K562 (cell line): ENCODE data around the gene ELF3. TPM values are rescaled to one million over a fixed set of nuclear protein-coding genes. Genes with fewer than 3 reads are reported as not detected.
A peak's percentile ranks its signal among the peaks of the same experiment; 100 is the strongest.

Experiments used
- CCNT2 ChIP-seq: IDR thresholded peaks from 2 replicates; pipeline ENCODE4 v1.6.1; 2011; ENCODE audit warnings: borderline replicate concordance, low read depth, mild to moderate bottlenecking, moderate library complexity, mixed read lengths, low read length; ENCODE audit not compliant: insufficient read length; ENCODE audit errors: extremely low read depth
- TAL1 ChIP-seq: fragments of 450-650 bp; IDR thresholded peaks from 2 replicates; pipeline ENCODE4 v1.6.1; 2016; ENCODE audit warnings: mild to moderate bottlenecking
- ZNF592 ChIP-seq: fragments of 450-650 bp; IDR thresholded peaks from 2 replicates; pipeline ENCODE4 v1.6.1; 2017; ENCODE audit warnings: antibody characterized with exemption, mild to moderate bottlenecking
- polyA plus RNA-seq, 8 experiments: library from polyadenylated mRNA; depleted of rRNA in 4 of 8; stranded (reverse) in 5 of 8; unstranded in 3 of 8; fragments of >200 nt; fragmentation: Nextera tagmentation in 2 of 8; fragmentation: Illumina TruSeq in 1 of 8; extraction: Ambion mirVana in 2 of 8; extraction: Trizol in 1 of 8; gene quantifications; 2 replicates each; pipeline versions ENCODE4 v1.2.1 to v1.2.3, GENCODE V29; 2011 to 2014; ENCODE audit warnings: inconsistent platforms in 1 of 8, missing spikeins in 1 of 8
- total RNA-seq, 7 experiments: library from RNA; depleted of rRNA in 6 of 7; stranded (reverse); fragments of >200 nt in 6 of 7; fragmentation: Illumina TruSeq in 2 of 7; extraction: Trizol in 2 of 7; gene quantifications; 2 replicates each; pipeline versions ENCODE4 v1.2.1 to v1.2.3, GENCODE V29; 2011 to 2021; ENCODE audit warnings: low replicate concordance in 1 of 7
- TF ChIP-seq, protein P1 (sequence below): fragments of 150-350 bp; IDR thresholded peaks from 2 replicates; pipeline ENCODE4 v1.6.1; 2014; ENCODE audit warnings: low read depth, mild to moderate bottlenecking, low read length, borderline replicate concordance
- TF ChIP-seq, protein P2 (sequence below): fragments of 200-600 bp; sonication (generic); IDR thresholded peaks from one replicate; pipeline ENCODE4 v1.6.1; 2012; ENCODE audit warnings: mild to moderate bottlenecking, low read depth, low read length, inconsistent platforms

ELF3 gene
- total and polyA plus RNA-seq, 9 of the 15 experiments (the other 6 are each of a cell fraction or from before 2014, with no cell fraction given), result 0.03 to 1.2 (median 0.07) TPM; not detected in 4

DNA sequence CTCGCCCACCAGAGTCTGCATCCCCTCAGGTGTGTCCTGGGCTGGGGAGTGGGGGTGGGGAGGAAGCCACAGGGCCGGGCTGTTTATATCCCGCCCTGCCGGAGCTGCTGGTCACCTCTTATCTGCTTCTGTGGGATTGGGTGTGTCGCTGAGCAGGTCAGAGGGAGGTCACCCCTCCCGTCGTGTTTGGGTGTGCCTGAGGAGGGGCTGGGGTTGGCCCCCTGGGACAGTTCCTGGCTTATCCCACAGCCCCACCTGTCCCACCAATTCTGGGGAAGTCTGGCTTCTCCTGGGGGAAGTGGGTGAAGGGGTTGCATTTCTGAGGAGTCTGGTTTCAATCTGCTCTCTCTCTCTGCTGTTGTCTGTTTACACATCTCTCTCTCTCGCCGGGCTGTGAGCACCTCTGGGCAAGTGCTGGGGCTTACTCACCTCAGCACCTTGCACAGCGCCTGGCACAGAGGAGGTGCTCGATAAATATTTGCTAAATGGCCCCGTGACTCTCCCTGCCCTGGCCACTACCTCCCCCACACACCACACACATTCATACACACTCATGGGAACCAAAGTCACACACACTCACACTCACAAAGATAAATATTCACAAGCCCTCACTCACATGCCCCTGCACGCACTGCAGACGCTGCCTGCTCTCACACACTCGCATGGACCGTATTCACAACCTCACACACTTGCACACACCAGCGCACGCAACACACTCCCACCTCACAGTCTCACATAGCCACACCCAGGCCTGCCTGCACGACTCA is 8.3 kb downstream of the ELF3 start (continued):
- TF ChIP-seq, protein P1, sequence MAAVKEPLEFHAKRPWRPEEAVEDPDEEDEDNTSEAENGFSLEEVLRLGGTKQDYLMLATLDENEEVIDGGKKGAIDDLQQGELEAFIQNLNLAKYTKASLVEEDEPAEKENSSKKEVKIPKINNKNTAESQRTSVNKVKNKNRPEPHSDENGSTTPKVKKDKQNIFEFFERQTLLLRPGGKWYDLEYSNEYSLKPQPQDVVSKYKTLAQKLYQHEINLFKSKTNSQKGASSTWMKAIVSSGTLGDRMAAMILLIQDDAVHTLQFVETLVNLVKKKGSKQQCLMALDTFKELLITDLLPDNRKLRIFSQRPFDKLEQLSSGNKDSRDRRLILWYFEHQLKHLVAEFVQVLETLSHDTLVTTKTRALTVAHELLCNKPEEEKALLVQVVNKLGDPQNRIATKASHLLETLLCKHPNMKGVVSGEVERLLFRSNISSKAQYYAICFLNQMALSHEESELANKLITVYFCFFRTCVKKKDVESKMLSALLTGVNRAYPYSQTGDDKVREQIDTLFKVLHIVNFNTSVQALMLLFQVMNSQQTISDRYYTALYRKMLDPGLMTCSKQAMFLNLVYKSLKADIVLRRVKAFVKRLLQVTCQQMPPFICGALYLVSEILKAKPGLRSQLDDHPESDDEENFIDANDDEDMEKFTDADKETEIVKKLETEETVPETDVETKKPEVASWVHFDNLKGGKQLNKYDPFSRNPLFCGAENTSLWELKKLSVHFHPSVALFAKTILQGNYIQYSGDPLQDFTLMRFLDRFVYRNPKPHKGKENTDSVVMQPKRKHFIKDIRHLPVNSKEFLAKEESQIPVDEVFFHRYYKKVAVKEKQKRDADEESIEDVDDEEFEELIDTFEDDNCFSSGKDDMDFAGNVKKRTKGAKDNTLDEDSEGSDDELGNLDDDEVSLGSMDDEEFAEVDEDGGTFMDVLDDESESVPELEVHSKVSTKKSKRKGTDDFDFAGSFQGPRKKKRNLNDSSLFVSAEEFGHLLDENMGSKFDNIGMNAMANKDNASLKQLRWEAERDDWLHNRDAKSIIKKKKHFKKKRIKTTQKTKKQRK, result no peak
- TF ChIP-seq ZNF592 (no peak), TAL1 (peak; percentile 70), CCNT2 (peak; percentile 97)
- TF ChIP-seq, protein P2, sequence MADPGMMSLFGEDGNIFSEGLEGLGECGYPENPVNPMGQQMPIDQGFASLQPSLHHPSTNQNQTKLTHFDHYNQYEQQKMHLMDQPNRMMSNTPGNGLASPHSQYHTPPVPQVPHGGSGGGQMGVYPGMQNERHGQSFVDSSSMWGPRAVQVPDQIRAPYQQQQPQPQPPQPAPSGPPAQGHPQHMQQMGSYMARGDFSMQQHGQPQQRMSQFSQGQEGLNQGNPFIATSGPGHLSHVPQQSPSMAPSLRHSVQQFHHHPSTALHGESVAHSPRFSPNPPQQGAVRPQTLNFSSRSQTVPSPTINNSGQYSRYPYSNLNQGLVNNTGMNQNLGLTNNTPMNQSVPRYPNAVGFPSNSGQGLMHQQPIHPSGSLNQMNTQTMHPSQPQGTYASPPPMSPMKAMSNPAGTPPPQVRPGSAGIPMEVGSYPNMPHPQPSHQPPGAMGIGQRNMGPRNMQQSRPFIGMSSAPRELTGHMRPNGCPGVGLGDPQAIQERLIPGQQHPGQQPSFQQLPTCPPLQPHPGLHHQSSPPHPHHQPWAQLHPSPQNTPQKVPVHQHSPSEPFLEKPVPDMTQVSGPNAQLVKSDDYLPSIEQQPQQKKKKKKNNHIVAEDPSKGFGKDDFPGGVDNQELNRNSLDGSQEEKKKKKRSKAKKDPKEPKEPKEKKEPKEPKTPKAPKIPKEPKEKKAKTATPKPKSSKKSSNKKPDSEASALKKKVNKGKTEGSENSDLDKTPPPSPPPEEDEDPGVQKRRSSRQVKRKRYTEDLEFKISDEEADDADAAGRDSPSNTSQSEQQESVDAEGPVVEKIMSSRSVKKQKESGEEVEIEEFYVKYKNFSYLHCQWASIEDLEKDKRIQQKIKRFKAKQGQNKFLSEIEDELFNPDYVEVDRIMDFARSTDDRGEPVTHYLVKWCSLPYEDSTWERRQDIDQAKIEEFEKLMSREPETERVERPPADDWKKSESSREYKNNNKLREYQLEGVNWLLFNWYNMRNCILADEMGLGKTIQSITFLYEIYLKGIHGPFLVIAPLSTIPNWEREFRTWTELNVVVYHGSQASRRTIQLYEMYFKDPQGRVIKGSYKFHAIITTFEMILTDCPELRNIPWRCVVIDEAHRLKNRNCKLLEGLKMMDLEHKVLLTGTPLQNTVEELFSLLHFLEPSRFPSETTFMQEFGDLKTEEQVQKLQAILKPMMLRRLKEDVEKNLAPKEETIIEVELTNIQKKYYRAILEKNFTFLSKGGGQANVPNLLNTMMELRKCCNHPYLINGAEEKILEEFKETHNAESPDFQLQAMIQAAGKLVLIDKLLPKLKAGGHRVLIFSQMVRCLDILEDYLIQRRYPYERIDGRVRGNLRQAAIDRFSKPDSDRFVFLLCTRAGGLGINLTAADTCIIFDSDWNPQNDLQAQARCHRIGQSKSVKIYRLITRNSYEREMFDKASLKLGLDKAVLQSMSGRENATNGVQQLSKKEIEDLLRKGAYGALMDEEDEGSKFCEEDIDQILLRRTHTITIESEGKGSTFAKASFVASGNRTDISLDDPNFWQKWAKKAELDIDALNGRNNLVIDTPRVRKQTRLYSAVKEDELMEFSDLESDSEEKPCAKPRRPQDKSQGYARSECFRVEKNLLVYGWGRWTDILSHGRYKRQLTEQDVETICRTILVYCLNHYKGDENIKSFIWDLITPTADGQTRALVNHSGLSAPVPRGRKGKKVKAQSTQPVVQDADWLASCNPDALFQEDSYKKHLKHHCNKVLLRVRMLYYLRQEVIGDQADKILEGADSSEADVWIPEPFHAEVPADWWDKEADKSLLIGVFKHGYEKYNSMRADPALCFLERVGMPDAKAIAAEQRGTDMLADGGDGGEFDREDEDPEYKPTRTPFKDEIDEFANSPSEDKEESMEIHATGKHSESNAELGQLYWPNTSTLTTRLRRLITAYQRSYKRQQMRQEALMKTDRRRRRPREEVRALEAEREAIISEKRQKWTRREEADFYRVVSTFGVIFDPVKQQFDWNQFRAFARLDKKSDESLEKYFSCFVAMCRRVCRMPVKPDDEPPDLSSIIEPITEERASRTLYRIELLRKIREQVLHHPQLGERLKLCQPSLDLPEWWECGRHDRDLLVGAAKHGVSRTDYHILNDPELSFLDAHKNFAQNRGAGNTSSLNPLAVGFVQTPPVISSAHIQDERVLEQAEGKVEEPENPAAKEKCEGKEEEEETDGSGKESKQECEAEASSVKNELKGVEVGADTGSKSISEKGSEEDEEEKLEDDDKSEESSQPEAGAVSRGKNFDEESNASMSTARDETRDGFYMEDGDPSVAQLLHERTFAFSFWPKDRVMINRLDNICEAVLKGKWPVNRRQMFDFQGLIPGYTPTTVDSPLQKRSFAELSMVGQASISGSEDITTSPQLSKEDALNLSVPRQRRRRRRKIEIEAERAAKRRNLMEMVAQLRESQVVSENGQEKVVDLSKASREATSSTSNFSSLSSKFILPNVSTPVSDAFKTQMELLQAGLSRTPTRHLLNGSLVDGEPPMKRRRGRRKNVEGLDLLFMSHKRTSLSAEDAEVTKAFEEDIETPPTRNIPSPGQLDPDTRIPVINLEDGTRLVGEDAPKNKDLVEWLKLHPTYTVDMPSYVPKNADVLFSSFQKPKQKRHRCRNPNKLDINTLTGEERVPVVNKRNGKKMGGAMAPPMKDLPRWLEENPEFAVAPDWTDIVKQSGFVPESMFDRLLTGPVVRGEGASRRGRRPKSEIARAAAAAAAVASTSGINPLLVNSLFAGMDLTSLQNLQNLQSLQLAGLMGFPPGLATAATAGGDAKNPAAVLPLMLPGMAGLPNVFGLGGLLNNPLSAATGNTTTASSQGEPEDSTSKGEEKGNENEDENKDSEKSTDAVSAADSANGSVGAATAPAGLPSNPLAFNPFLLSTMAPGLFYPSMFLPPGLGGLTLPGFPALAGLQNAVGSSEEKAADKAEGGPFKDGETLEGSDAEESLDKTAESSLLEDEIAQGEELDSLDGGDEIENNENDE, result no peak
